ENCODE results near the gene RGS16. TPM values are rescaled to one million over a fixed set of nuclear protein-coding genes. Genes with fewer than 3 reads are reported as not detected.

The RGS16 gene
- total RNA-seq, 1 donor from 2014 or later, result 2.6 TPM

DNA sequence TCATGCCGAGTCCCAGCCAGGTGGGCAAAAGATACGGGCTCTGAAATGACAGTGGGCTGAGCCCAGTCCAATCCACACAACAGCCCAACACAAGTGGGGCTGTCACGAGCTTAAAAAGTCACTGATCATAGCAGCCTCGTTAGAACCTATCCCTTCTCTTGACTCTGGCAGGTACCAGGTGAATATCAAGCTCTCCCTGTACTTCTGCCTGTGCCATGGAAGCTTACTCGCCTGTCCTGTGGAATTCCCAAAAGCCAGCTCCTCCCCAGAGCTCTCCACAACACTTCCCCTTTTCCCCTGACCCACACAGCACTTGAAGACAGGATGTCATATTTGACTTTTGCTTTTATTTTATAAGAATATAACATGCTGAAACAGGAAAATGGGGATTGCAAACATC lies 5.9 kb downstream of the RGS16 start:
- TF ChIP-seq, protein P1, sequence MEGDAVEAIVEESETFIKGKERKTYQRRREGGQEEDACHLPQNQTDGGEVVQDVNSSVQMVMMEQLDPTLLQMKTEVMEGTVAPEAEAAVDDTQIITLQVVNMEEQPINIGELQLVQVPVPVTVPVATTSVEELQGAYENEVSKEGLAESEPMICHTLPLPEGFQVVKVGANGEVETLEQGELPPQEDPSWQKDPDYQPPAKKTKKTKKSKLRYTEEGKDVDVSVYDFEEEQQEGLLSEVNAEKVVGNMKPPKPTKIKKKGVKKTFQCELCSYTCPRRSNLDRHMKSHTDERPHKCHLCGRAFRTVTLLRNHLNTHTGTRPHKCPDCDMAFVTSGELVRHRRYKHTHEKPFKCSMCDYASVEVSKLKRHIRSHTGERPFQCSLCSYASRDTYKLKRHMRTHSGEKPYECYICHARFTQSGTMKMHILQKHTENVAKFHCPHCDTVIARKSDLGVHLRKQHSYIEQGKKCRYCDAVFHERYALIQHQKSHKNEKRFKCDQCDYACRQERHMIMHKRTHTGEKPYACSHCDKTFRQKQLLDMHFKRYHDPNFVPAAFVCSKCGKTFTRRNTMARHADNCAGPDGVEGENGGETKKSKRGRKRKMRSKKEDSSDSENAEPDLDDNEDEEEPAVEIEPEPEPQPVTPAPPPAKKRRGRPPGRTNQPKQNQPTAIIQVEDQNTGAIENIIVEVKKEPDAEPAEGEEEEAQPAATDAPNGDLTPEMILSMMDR (IDR thresholded peaks at IDR 0.05), result no peak
- ATAC-seq (ENCODE audit: low read depth) (no peak), DNase-seq (no peak)
- H3K36me3 Mint-ChIP-seq (ENCODE audit: low read depth), result peaks cover 9% of the 10 kb centered on the region
- intact Hi-C loops (cut with micrococcal nuclease), result no loop called here
- no peaks in the 10 kb centered on the region for H3K9me3 Mint-ChIP-seq
- H3K4me1 Mint-ChIP-seq, result no peaks in the 10 kb centered on the region
- CTCF ChIA-PET, result interaction anchor here (0.6 to 16.1 kb wide), 6 partner anchors 10 to 242 kb away, joined by 3 to 562 read pairs (median 4); partner anchors contain the start of genes NPL and RNASEL
- no peaks in the 10 kb centered on the region for H3K27me3 Mint-ChIP-seq
- POLR2A ChIA-PET, result interaction anchor here (0.6 to 1.1 kb wide), 2 partner anchors 185 to 299 kb away, joined by 3 to 5 read pairs; no protein-coding TSS in a partner anchor
- no peak overlapping the region for H3K4me3 Mint-ChIP-seq
- no peak overlapping the region for H3K27ac Mint-ChIP-seq

DNA sequence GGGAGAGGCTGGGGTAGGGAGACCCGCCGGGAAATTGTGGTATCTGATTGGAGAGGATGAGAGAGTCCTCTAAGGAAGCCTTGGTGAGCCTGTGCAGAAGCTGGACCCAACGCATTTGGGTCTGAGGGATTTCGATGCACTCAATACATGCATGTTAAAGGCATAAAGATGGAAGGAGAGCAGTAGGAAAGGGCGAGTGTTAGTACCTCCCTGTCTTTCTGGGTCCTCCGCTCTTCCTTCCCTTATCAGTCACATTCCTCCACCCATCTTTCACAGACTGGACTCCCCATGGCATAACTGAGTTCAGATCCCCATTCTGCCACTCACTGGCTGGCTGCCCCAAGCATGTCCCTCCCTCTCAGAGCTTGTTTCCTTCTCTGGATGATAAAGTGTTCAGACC lies 7.3 kb downstream of the RGS16 start:
- ATAC-seq (ENCODE audit: low read depth), result no peak
- intact Hi-C loops (cut with micrococcal nuclease), result no loop called here
- TF ChIP-seq, protein P1 (IDR thresholded peaks at IDR 0.05), result no peak
- Mint-ChIP-seq H3K36me3 (ENCODE audit: low read depth) (peaks cover 9% of the 10 kb centered on the region), H3K27me3 (no peaks in the 10 kb centered on the region), H3K9me3 (no peaks in the 10 kb centered on the region), H3K27ac (no peak overlapping the region), H3K4me1 (no peaks in the 10 kb centered on the region), H3K4me3 (no peak overlapping the region)
- CTCF ChIA-PET, result interaction anchor here (2.4 to 16.1 kb wide), 3 partner anchors 9 to 188 kb away, joined by 8 to 562 read pairs (median 34); partner anchors contain the start of genes NPL and RNASEL
- POLR2A ChIA-PET, result no interaction called here
- DNase-seq, result no peak

DNA sequence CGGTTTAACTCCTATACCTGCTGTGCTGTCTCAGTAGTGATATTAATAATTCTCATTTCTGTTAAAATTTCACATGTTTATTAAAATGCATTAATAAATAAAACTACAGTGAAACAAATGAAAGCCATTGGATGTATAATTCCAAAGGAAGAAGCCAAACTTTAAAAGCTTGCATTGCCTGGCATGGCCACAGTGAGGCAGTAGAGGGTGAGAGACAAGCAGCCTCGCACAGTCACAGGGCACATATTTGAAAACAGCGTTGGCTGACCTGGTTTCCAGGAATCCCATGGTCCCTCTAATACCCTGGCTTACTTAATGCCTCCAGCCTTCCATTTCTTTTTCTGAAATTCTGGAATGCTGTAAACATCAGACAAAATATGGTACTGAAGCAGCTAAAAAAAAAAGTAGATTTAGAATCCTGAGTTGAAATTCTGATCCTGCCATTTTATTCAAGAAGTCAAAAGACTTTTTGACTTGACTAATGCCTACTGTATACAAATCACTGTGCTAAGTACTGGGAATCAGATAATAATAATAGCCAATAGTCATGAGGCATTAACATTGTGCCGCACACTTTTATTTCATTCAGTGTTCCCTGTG lies 8.4 kb downstream of the RGS16 start:
- TF ChIP-seq, protein P1 (IDR thresholded peaks at IDR 0.05), result peak; percentile 72
- H3K4me1 Mint-ChIP-seq, result no peaks in the 10 kb centered on the region
- ChIA-PET POLR2A (interaction anchor here (1.2 to 1.4 kb wide), 2 partner anchors 19 to 187 kb away, joined by 3 to 5 read pairs; no protein-coding TSS in a partner anchor), CTCF (interaction anchor here (0.9 to 16.1 kb wide), 18 partner anchors 9 to 1320 kb away, joined by 3 to 562 read pairs (median 4); partner anchors contain the start of genes NPL and RGS16)
- H3K27ac Mint-ChIP-seq, result no peak overlapping the region
- intact Hi-C loops (cut with micrococcal nuclease), result loop anchor here (1.0 kb wide), 2 partner anchors 111 to 149 kb away; no protein-coding TSS in a partner anchor
- H3K9me3 Mint-ChIP-seq, result no peaks in the 10 kb centered on the region
- ATAC-seq (ENCODE audit: low read depth) (peak; percentile 90), DNase-seq (peak; percentile 33)
- peaks cover 9% of the 10 kb centered on the region for H3K36me3 Mint-ChIP-seq (ENCODE audit: low read depth)
- no peak overlapping the region for H3K4me3 Mint-ChIP-seq
- no peaks in the 10 kb centered on the region for H3K27me3 Mint-ChIP-seq

DNA sequence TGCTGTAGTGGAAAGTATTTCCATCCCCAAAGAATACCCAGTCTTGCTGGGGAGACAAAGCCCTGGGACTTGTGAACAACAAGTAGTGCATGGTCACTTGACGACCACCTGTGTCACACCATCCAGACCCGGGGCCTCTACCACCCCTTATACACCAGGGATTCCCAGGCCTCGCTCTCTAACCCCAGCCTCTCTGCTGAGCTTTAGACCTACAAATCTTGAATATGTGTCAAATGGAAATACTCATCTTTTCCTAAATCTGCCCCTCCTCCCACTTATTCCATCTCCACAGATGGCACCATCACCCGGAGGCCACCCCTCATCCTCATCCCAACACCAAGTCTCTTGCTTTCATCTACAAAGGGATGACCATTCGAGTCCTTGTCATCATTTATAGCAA lies 14.3 kb downstream of the RGS16 start:
- peak overlapping the region; percentile 38 for H3K27ac Mint-ChIP-seq
- H3K36me3 Mint-ChIP-seq (ENCODE audit: low read depth), result peaks cover 26% of the 10 kb centered on the region
- DNase-seq (no peak), ATAC-seq (ENCODE audit: low read depth) (no peak)
- POLR2A ChIA-PET, result interaction anchor here (0.6 to 2.9 kb wide), 4 partner anchors 11 to 20 kb away, joined by 3 to 24 read pairs (median 14); partner anchors contain the start of gene RGS16
- H3K4me3 Mint-ChIP-seq, result peak overlapping the region; percentile 92
- H3K27me3 Mint-ChIP-seq, result no peaks in the 10 kb centered on the region
- CTCF ChIA-PET, result interaction anchor here (0.6 to 1.8 kb wide), 6 partner anchors 8 to 201 kb away, joined by 3 to 8 read pairs (median 3); no protein-coding TSS in a partner anchor
- TF ChIP-seq, protein P1 (IDR thresholded peaks at IDR 0.05), result no peak
- no peaks in the 10 kb centered on the region for H3K9me3 Mint-ChIP-seq
- intact Hi-C loops (cut with micrococcal nuclease), result loop anchor here (2.0 to 5.0 kb wide), 4 partner anchors 21 to 882 kb away; partner anchors contain the start of genes DHX9 and SMG7
- peaks cover 40% of the 10 kb centered on the region for H3K4me1 Mint-ChIP-seq

DNA sequence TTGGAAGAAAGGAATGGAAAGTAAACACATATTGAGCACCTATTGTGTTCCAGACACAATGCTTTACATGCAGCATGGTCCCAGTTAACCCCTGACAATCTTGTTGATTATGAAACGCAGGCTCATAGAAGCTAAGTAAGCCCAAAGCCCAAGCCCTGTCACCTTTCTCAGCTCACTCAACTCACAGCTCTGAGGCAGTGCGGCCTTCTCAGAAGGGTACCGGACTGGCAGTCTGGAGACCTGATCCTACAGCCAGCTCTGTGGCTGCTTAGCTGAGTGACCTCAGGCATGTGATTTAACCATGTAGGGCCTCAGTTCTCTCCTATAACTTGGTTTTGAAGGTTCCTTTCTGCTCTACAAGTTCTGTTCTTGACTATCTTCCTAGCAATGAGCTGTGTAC lies 14.7 kb downstream of the RGS16 start:
- ATAC-seq (ENCODE audit: low read depth) (no peak), DNase-seq (no peak)
- Mint-ChIP-seq H3K27me3 (no peaks in the 10 kb centered on the region), H3K27ac (peak overlapping the region; percentile 96), H3K36me3 (ENCODE audit: low read depth) (peaks cover 30% of the 10 kb centered on the region), H3K4me1 (peaks cover 45% of the 10 kb centered on the region), H3K9me3 (no peaks in the 10 kb centered on the region), H3K4me3 (peak overlapping the region; percentile 92)
- CTCF ChIA-PET, result interaction anchor here (0.6 to 1.8 kb wide), 6 partner anchors 8 to 202 kb away, joined by 3 to 8 read pairs (median 3); no protein-coding TSS in a partner anchor
- TF ChIP-seq, protein P1 (IDR thresholded peaks at IDR 0.05), result no peak
- intact Hi-C loops (cut with micrococcal nuclease), result loop anchor here (2.0 to 5.0 kb wide), 4 partner anchors 21 to 883 kb away; partner anchors contain the start of genes DHX9 and SMG7
- POLR2A ChIA-PET, result interaction anchor here (0.6 to 2.9 kb wide), 4 partner anchors 11 to 104 kb away, joined by 6 to 24 read pairs (median 15); partner anchors contain the start of gene RGS16
